Panc1 (cell line): ENCODE data around the gene MAP4. TPM values are rescaled to one million over a fixed set of nuclear protein-coding genes. Genes with fewer than 3 reads are reported as not detected.

Source experiments
- ATAC-seq: fragments of 200-7000 bp; cut with Tn5 transposase; 2 replicates; pipeline ENCODE4 v1.9.1; 2020; ENCODE audit warnings: mild to moderate bottlenecking, moderate library complexity
- BruUV-seq: library from RNA; stranded (reverse); fragments of 400-500 nt; replicated peaks from 2 replicates; lab custom pipeline; 2021; lab: Mats Ljungman, UMichigan
- CTCF ChIA-PET: fragments of 300-600 bp; sonication (Branson Sonifier 250); formaldehyde crosslinking; loops from one replicate; lab custom pipeline; 2022; ENCODE audit warnings: antibody characterized with exemption; lab: Charles Lee
- POLR2A ChIA-PET: fragments of 300-600 bp; sonication (Branson Sonifier 250); formaldehyde crosslinking; loops from one replicate; lab custom pipeline; 2022; ENCODE audit warnings: antibody characterized with exemption; lab: Charles Lee
- DNase-seq: peaks from one replicate; pipeline ENCODE4 v3.0.0-alpha.2; 2010; ENCODE audit warnings: low read depth, low spot score
- H3K27ac ChIP-seq: 2 replicates; pipeline ENCODE4 v1.5.1; 2011; ENCODE audit warnings: mild to moderate bottlenecking, low read length, inconsistent platforms
- H3K27me3 ChIP-seq: fragments of 200-500 bp; sonication (Bioruptor generic); 2 replicates; pipeline ENCODE4 v1.6.0; 2014; ENCODE audit warnings: low read length, inconsistent platforms; ENCODE audit not compliant: control insufficient read depth, insufficient read depth
- H3K36me3 ChIP-seq: fragments of 200-500 bp; sonication (Bioruptor generic); 2 replicates; pipeline ENCODE4 v1.5.1; 2014; ENCODE audit warnings: inconsistent platforms, mild to moderate bottlenecking, low read length, moderate library complexity; ENCODE audit not compliant: control insufficient read depth, insufficient read depth
- H3K4me1 ChIP-seq: 2 replicates; pipeline ENCODE4 v1.5.1; 2011; ENCODE audit warnings: inconsistent platforms, mild to moderate bottlenecking, low read length, moderate library complexity; ENCODE audit not compliant: control insufficient read depth, insufficient read depth
- H3K4me3 ChIP-seq, 2 experiments: 2 replicates each; pipeline ENCODE4 v1.5.1; 2011 to 2012; ENCODE audit warnings: low read depth in 2 of 2, low read length in 2 of 2, mild to moderate bottlenecking in 2 of 2, inconsistent platforms in 1 of 2, moderate library complexity in 1 of 2
- H3K9me3 ChIP-seq: fragments of 200-500 bp; sonication (Bioruptor generic); 2 replicates; pipeline ENCODE4 v1.5.1; 2014; ENCODE audit warnings: low read depth, mild to moderate bottlenecking, inconsistent platforms, low read length, moderate library complexity; ENCODE audit not compliant: control insufficient read depth, insufficient read depth
- CTCF ChIP-seq: fragments of 450-650 bp; IDR thresholded peaks from 2 replicates; pipeline ENCODE4 v1.5.1; 2017; ENCODE audit warnings: mild to moderate bottlenecking
- POLR2AphosphoS5 ChIP-seq: IDR thresholded peaks from 2 replicates; pipeline ENCODE4 v1.6.1; 2012; ENCODE audit warnings: mild to moderate bottlenecking, low read depth, low read length, moderate library complexity
- REST ChIP-seq, 2 experiments: IDR thresholded peaks; 2 replicates each; pipeline ENCODE4 v1.6.1; 2011 to 2012; ENCODE audit warnings: low read depth in 2 of 2, control low read depth in 1 of 2, low read length in 1 of 2, mild to moderate bottlenecking in 1 of 2, moderate library complexity in 1 of 2; ENCODE audit not compliant: insufficient read depth in 1 of 2
- SIN3A ChIP-seq: IDR thresholded peaks from 2 replicates; pipeline ENCODE4 v1.6.1; 2012; ENCODE audit warnings: low read depth, mild to moderate bottlenecking, low read length, moderate library complexity, borderline replicate concordance; ENCODE audit not compliant: insufficient read depth
- TCF7L2 ChIP-seq: IDR thresholded peaks from 2 replicates; pipeline ENCODE4 v1.6.1; 2011; ENCODE audit warnings: mild to moderate bottlenecking, low read depth, low read length, inconsistent platforms
- in situ Hi-C: cut with HindIII; loops from 2 replicates; pipeline ENCODE4 v1.10.0; 2016; ENCODE audit warnings: low sequenced_read_pairs, low pct_unique_long_range_greater_than_20kb
- intact Hi-C: fragments of 100-400 bp; cut with micrococcal nuclease; formaldehyde crosslinking; loops from one replicate; pipeline ENCODE4 v1.10.0; 2022; ENCODE audit not compliant: unreplicated experiment
- total RNA-seq: library from RNA; stranded (reverse); gene quantifications from one replicate; pipeline ENCODE4 v1.2.1, GENCODE V29; 2021; ENCODE audit not compliant: unreplicated experiment

MAP4 gene
- total RNA-seq, 1 experiment from 2014 or later, result 150 TPM

GRCh38 chr3:47854267-47854666 lies 161.9 kb downstream of the MAP4 start:
- POLR2A ChIA-PET, result no interaction called here
- in situ Hi-C loops (no loop called here), intact Hi-C loops (loop anchor here (10.0 kb wide), 1 partner anchor 301 kb away; no protein-coding TSS in a partner anchor)
- CTCF ChIA-PET, result no interaction called here
- Histone ChIP-seq H3K4me1 (no peaks in the 10 kb centered on the region), H3K4me3 (no peak overlapping the region), H3K36me3 (no peaks in the 10 kb centered on the region), H3K27me3 (no peaks in the 10 kb centered on the region), H3K9me3 (no peaks in the 10 kb centered on the region), H3K27ac (no peak overlapping the region)
- ATAC-seq, result no peak
- TF ChIP-seq TCF7L2 (no peak), POLR2AphosphoS5 (no peak), SIN3A (no peak), CTCF (no peak), REST (IDR thresholded peaks at IDR 0.05; ENCODE audit: insufficient read depth in 1 of 2, low read depth in 2 of 2, low read length in 1 of 2) (no peak)
- BruUV-seq, result no TSS peak
- DNase-seq, result no peak

GRCh38 chr3:47852604-47853602 lies 163.3 kb downstream of the MAP4 start:
- no peaks in the 10 kb centered on the region for H3K4me1 ChIP-seq
- ATAC-seq, result no peak
- POLR2A ChIA-PET, result no interaction called here

More at GRCh38 chr3:47852604-47853602, 163.3 kb downstream of the MAP4 start:
- intact Hi-C loops (loop anchor here (10.0 kb wide), 1 partner anchor 302 kb away; no protein-coding TSS in a partner anchor), in situ Hi-C loops (no loop called here)
- Histone ChIP-seq H3K4me3 (no peak overlapping the region), H3K36me3 (no peaks in the 10 kb centered on the region), H3K27ac (no peak overlapping the region), H3K27me3 (no peaks in the 10 kb centered on the region), H3K9me3 (no peaks in the 10 kb centered on the region)
- BruUV-seq, result no TSS peak
- DNase-seq, result no peak
- TF ChIP-seq REST (IDR thresholded peaks at IDR 0.05; ENCODE audit: insufficient read depth in 1 of 2, low read depth in 2 of 2, low read length in 1 of 2) (no peak), SIN3A (no peak), TCF7L2 (no peak), CTCF (no peak), POLR2AphosphoS5 (no peak)
- CTCF ChIA-PET, result no interaction called here
